ENCODE data around the gene DLG2.

The DLG2 gene

GRCh38 chr11:83569134-83569805, 2057.9 kb downstream of the DLG2 start:
- DNase-seq (ENCODE audit: low read depth), result no peak

GRCh38 chr11:83568516-83568915, 2058.6 kb downstream of the DLG2 start:
- DNase-seq (ENCODE audit: low read depth), result no peak

- DNase-seq (ENCODE audit: low read depth), result no peak
These were observed 2060.2 kb downstream of the DLG2 start for GRCh38 chr11:83566950-83567349.

- no peak for DNase-seq (ENCODE audit: low read depth)
These were observed 2062.3 kb downstream of the DLG2 start for GRCh38 chr11:83564870-83565269.

- no peak for DNase-seq (ENCODE audit: low read depth)
These were observed 2068.9 kb downstream of the DLG2 start for GRCh38 chr11:83558281-83558680.

GRCh38 chr11:83557653-83558052, 2069.5 kb downstream of the DLG2 start:
- DNase-seq (ENCODE audit: low read depth), result no peak

- DNase-seq (ENCODE audit: low read depth), result no peak
These were observed 2072.3 kb downstream of the DLG2 start for GRCh38 chr11:83554876-83555275.

GRCh38 chr11:83549984-83550667, 2077.0 kb downstream of the DLG2 start:
- DNase-seq (ENCODE audit: low read depth), result no peak

GRCh38 chr11:83546368-83546767, 2080.8 kb downstream of the DLG2 start:
- no peak for DNase-seq (ENCODE audit: low read depth)

GRCh38 chr11:83545494-83546260, 2081.5 kb downstream of the DLG2 start:
- DNase-seq (ENCODE audit: low read depth), result no peak

GRCh38 chr11:83544846-83545245, 2082.3 kb downstream of the DLG2 start:
- DNase-seq (ENCODE audit: low read depth), result no peak

- no peak for DNase-seq (ENCODE audit: low read depth)
These were observed 2083.3 kb downstream of the DLG2 start for GRCh38 chr11:83543706-83544439.

- no peak for DNase-seq (ENCODE audit: low read depth)
These were observed 2084.3 kb downstream of the DLG2 start for GRCh38 chr11:83542861-83543260.

GRCh38 chr11:83540728-83541127, 2086.4 kb downstream of the DLG2 start:
- no peak for DNase-seq (ENCODE audit: low read depth)

- no peak for DNase-seq (ENCODE audit: low read depth)
These were observed 2086.9 kb downstream of the DLG2 start for GRCh38 chr11:83540112-83540675.

GRCh38 chr11:83538286-83538685, 2088.9 kb downstream of the DLG2 start:
- DNase-seq (ENCODE audit: low read depth), result no peak

GRCh38 chr11:83537131-83537610, 2090.0 kb downstream of the DLG2 start:
- DNase-seq (ENCODE audit: low read depth), result no peak

GRCh38 chr11:83533166-83533565, 2094.0 kb downstream of the DLG2 start:
- DNase-seq (ENCODE audit: low read depth), result no peak

GRCh38 chr11:83528877-83529276, 2098.3 kb downstream of the DLG2 start:
- no peak for DNase-seq (ENCODE audit: low read depth)

- DNase-seq (ENCODE audit: low read depth), result no peak
These were observed 2098.9 kb downstream of the DLG2 start for GRCh38 chr11:83528225-83528624.

- DNase-seq (ENCODE audit: low read depth), result no peak
These were observed 2103.5 kb downstream of the DLG2 start for GRCh38 chr11:83523676-83524075.

GRCh38 chr11:83522911-83523310, 2104.2 kb downstream of the DLG2 start:
- DNase-seq (ENCODE audit: low read depth), result no peak

Measured in activated T-cell treated with anti-CD3 and anti-CD28 coated beads for 24 hours (primary cell).